ENCODE results near the gene YAP1. TPM values are rescaled to one million over a fixed set of nuclear protein-coding genes. Genes with fewer than 3 reads are reported as not detected.

Gene YAP1
- total RNA-seq, 4 donors from 2014 or later = 168 to 230 (median 194) TPM

DNA sequence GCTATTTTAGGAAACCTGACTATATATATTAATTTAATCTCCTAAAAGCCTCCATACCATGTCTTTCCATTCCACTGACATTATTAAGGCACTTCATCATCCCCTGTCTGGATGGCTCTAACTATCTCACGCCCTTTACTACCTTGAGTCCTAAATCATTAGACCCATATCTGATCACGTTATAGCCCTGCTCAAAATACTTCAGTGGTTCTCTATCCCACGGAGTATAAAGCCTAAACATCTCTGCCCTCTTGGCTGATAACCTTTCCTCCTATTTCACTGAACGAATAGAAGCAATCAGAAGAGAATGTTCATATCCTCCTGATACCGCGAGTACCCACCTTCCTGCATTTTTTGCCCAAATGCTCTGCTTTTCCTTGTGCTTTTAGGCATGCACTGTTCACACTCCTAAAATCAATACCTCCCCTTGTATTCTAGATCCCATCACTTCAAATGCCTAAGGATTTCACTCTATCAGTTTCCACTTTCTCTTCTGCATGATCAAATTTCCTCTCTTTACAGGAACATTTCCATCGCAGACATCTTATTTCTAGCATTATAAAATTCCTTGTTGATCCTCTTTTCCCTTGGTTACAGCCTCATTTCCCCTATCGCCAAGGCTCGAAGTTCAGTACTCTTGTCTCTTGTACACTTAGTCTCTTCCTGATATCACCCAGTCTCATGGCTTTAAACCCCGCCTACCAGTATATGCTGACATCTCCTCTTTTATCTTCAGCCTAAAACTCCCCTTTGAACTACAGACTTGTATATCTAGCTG, 162.0 kb downstream of the YAP1 start:
- Histone ChIP-seq H3K27ac (no peak overlapping the region), H3K4me3 (no peak overlapping the region), H3K4me1 (peaks cover 0 to 9% of the 10 kb centered on the region in 2 donors), H3K27me3 (no peaks in the 10 kb centered on the region), H3K36me3 (no peaks in the 10 kb centered on the region), H3K9me3 (no peaks in the 10 kb centered on the region)
- intact Hi-C loops (cut with DNase I; ENCODE audit: low total_unique reads) = no loop called here
- no peak for TF ChIP-seq POLR2A (IDR thresholded peaks at IDR 0.05)
- TF ChIP-seq, protein P1, sequence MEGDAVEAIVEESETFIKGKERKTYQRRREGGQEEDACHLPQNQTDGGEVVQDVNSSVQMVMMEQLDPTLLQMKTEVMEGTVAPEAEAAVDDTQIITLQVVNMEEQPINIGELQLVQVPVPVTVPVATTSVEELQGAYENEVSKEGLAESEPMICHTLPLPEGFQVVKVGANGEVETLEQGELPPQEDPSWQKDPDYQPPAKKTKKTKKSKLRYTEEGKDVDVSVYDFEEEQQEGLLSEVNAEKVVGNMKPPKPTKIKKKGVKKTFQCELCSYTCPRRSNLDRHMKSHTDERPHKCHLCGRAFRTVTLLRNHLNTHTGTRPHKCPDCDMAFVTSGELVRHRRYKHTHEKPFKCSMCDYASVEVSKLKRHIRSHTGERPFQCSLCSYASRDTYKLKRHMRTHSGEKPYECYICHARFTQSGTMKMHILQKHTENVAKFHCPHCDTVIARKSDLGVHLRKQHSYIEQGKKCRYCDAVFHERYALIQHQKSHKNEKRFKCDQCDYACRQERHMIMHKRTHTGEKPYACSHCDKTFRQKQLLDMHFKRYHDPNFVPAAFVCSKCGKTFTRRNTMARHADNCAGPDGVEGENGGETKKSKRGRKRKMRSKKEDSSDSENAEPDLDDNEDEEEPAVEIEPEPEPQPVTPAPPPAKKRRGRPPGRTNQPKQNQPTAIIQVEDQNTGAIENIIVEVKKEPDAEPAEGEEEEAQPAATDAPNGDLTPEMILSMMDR (IDR thresholded peaks at IDR 0.05) = no peak
- DNase-seq = no peak

DNA sequence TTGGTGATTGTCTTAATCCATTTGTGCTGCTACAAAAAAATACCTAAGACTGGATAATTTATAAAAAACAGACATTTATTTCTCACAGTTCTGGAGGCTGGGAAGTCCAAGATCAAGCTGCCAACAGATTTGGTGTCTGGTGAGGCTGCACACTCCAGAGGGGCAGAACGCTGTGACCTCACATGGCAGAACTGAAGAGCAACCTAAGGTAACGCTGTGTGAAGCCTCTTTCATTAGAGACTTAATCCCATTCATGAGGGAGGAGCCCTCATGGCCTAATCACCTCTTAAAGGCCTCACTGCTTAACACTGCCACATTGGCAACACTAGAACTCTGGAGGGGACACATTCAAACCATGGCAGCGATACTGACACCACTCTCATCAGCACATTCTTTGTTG, 164.4 kb downstream of the YAP1 start:
- no peak overlapping the region for H3K27ac ChIP-seq
- intact Hi-C loops (cut with DNase I; ENCODE audit: low total_unique reads) = no loop called here

DNA sequence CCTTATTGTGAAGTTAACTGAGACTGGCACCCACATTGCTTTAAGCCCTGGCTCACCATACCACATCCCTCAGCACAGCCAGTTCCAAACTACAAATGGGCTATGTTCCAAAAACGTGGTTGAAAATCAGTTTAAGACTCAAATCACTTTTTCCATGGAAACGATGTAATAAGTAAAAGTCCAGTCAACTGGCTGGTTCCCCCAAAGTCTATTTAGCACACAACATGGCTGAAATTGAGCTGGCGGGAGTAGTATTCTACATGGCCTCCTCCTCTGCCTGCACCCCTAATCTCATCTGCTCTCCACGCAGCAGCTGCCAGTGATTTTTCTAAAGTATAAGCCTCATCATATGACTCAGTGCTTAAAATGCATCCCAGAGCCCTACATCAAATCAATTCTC, 166.1 kb downstream of the YAP1 start:
- H3K27ac ChIP-seq = no peak overlapping the region
- no peaks in the 10 kb centered on the region for H3K9me3 ChIP-seq
- H3K27me3 ChIP-seq = no peaks in the 10 kb centered on the region
- no peak for DNase-seq
- H3K4me3 ChIP-seq = no peak overlapping the region
- intact Hi-C loops (cut with DNase I; ENCODE audit: low total_unique reads) = no loop called here
- H3K4me1 ChIP-seq = no peaks in the 10 kb centered on the region
- TF ChIP-seq, protein P1 (IDR thresholded peaks at IDR 0.05) = no peak
- no peak for TF ChIP-seq POLR2A (IDR thresholded peaks at IDR 0.05)
- no peaks in the 10 kb centered on the region for H3K36me3 ChIP-seq

More for the DNA sequence above, 164.4 kb downstream of the YAP1 start:
- no peak for DNase-seq
- Histone ChIP-seq H3K4me1 (no peaks in the 10 kb centered on the region), H3K4me3 (no peak overlapping the region), H3K27me3 (no peaks in the 10 kb centered on the region), H3K36me3 (no peaks in the 10 kb centered on the region), H3K9me3 (no peaks in the 10 kb centered on the region)
- no peak for TF ChIP-seq POLR2A (IDR thresholded peaks at IDR 0.05)
- TF ChIP-seq, protein P1 (IDR thresholded peaks at IDR 0.05) = no peak

DNA sequence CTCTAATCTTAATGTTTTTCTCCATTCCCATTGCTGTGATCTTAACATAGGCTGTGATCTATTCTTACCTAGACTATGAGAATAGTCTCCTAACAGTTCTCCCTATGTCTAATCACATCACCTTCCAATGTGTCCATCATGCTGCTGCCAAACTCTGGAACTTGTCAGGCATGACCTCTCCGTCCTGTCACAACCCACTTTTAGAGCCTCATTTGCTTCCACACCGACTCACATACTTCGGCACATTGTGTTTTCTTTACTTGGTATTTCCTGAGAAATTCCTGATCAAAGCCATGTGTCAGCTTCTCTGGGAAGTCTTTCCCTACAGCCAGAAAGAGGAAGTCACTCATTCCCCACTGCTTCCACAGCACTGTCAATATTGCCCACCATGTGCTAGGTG, 166.5 kb downstream of the YAP1 start:
- DNase-seq = no peak
- no peak for TF ChIP-seq POLR2A (IDR thresholded peaks at IDR 0.05)
- TF ChIP-seq, protein P1 (IDR thresholded peaks at IDR 0.05) = no peak
- Histone ChIP-seq H3K9me3 (no peaks in the 10 kb centered on the region), H3K4me3 (no peak overlapping the region), H3K27me3 (no peaks in the 10 kb centered on the region), H3K36me3 (no peaks in the 10 kb centered on the region), H3K27ac (no peak overlapping the region), H3K4me1 (no peaks in the 10 kb centered on the region)
- intact Hi-C loops (cut with DNase I; ENCODE audit: low total_unique reads) = no loop called here

DNA sequence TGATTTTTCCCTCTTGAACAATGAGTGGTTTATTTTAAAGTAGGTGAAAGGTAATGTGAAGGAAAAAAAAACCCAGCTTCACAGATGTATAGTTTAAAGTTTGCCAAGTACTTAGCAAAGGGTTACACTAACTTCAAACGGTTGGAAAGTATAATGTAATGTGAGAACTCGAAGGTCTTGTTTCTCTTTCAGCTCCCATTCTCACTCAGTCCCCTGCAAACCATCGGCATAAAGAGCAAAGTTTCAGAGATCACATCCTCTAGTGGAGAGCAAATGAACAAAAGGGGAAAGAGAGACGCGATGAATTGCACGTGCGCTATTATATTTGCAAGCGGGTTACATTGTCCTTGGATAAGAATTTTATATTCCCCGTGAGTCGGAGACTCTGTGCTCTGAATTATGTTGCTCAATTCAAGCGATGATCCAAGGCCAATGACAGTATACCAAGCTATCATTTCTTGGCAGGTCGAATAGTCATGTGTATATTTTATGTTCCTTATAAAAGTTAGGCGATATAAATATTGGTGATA, 169.5 kb downstream of the YAP1 start:
- intact Hi-C loops (cut with DNase I; ENCODE audit: low total_unique reads) = no loop called here
- Histone ChIP-seq H3K36me3 (no peaks in the 10 kb centered on the region), H3K4me1 (no peaks in the 10 kb centered on the region), H3K27ac (peak overlapping the region in 1 of 2 donors; percentile 40), H3K4me3 (no peak overlapping the region), H3K9me3 (no peaks in the 10 kb centered on the region), H3K27me3 (no peaks in the 10 kb centered on the region)
- no peak for TF ChIP-seq POLR2A (IDR thresholded peaks at IDR 0.05)
- TF ChIP-seq, protein P1 (IDR thresholded peaks at IDR 0.05) = peak in 3 of 4 experiments; percentile 14 to 48 (median 44)
- DNase-seq = peak in 1 of 2 donors; percentile 28

Data from uterus (tissue), 4 donors.